NCI-H510A (cell line): ENCODE measurements around the gene DNAH11.

Source experiments
- DNase-seq: peaks from one replicate; lab custom pipeline; 2025; lab: John Stamatoyannopoulos, UW

Gene DNAH11

GRCh38 chr7:21884496-21884895 lies 341.7 kb downstream of the DNAH11 start:
- DNase-seq = no peak

- no peak for DNase-seq
Observed at GRCh38 chr7:21886396-21886795, 343.6 kb downstream of the DNAH11 start.

DNA sequence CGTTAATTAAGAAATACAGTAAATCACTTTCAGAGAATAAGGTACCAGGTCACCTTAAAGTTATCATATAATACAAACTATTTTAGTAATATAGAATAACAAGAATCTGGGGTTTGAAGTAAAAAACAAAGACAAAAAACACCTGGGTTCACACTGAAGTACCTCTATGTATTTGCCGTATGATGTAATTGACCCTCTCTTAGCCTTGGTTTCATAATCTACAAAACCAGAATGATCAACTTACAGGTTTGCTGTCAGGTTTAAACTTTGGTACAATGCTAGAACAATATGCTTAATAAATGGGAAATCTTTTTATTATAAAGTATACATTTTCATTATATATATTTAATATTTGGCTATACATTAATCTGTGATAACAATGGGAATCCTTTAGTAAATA lies 344.5 kb downstream of the DNAH11 start:
- no peak for DNase-seq

- no peak for DNase-seq
Observed at GRCh38 chr7:21887779-21888178, 344.9 kb downstream of the DNAH11 start.

DNA sequence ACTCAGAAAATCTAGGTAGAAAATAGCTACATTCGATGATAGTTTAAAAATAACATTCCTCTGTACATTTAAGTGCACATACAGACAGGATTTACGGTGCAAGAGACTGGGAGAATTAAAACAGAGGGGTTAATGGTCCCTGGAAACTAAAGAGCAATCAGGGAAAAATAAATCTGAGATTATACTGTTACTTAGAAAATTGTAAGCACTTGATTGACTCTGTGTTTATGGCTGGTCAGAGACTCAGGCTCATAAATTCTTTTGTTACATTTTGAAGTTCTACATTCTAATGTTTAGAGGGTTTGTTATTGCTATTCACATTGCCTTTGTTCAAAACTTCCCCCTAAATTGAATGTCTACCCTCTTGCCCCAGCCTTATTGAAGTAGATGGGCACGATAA lies 348.5 kb downstream of the DNAH11 start:
- DNase-seq = no peak

GRCh38 chr7:21893401-21893800 lies 350.6 kb downstream of the DNAH11 start:
- no peak for DNase-seq

DNA sequence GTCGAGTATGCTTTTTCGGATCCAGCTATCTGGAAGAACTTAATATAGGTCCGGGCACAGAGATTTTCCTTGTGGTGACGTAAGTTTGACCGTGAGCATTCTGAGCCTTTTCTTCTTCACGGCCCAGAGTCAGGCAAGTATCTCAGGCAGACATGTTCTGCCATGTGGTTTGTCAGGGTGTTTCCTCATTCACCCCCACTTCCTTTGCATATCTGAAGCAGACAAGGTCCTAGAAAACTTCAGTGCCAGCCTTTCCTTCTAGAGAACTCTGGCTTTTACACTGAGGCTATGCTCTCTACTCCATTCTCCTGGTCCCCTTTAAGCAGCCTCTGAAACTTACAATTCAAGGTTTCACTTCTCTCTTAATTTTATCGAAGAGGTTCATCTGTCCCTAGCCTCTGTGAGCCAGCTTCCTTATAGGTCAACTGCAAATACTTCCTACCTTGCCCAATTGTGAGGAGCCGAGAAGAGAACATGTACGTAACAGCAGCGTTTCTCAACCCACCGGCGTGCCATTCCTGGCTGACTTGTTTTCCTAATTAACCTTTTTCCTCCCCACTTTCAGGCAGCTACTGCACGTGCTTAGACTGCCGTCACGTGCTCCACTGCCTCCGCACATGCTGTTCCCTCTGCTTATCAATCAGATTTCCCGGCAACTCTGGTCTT lies 355.6 kb downstream of the DNAH11 start:
- no peak for DNase-seq

GRCh38 chr7:21902240-21902639 lies 359.4 kb downstream of the DNAH11 start:
- no peak for DNase-seq

DNA sequence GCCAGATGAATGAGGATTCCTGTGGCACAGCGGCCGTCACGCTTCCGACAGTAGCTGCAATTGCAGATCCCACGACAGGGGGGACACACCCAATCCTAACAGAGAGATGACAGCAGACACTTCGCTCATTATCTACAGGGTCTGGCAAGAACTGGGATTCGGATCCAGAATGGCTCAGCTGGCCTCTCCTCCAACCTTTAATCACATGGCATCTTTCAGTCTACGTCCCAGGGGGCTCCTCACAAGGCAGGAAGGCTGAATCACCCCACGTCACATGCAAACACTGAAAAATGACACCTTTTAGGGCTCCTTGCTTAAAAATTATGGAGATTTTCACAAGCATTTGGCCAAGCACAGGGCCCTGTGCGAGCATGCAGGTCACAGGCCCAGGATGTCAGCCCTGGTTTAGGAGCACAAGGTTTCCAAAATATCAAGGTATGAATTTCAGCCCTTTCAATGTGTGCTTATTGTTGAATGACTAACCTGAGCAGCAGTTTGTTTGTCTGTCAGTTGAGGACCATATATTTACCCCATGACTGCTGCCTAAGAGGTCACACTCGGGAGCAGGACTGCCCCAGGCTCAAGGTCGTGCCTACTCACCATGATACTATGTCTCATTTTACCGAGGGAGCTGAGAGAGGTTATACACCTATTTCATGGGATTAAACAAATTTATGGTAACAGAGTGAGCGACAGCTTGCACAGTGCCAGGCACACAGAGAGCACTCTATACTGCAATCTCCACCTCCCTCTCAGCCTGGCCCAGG lies 360.4 kb downstream of the DNAH11 start:
- DNase-seq = no peak

GRCh38 chr7:21908746-21909145 lies 365.9 kb downstream of the DNAH11 start:
- DNase-seq = no peak

- DNase-seq = no peak
Observed at GRCh38 chr7:21910253-21910652, 367.4 kb downstream of the DNAH11 start.

DNA sequence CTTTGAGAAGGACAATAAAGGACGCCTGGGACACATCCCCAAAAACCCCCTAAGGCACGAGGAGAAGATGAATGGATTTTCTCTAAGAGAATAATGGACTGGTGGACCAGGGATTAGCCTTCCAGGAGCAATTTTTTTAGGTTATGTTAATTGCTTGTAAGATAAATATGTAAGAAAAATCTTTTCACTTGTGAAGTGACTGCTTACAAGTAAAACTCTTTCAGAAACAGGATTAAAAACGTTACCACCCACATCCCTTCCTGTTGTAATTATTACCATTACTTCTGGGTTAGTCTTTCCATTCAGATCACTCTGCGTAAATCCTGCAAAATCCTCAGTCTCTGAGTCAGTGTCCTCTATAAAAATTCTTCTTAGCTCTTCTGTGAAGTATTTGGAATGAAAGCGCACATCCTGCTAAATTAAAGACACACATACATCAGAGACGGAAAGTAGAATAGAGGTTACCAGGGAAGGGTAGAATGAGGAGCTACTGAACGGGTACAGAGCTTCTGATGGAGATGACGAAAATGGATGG lies 368.6 kb downstream of the DNAH11 start:
- DNase-seq = no peak

DNA sequence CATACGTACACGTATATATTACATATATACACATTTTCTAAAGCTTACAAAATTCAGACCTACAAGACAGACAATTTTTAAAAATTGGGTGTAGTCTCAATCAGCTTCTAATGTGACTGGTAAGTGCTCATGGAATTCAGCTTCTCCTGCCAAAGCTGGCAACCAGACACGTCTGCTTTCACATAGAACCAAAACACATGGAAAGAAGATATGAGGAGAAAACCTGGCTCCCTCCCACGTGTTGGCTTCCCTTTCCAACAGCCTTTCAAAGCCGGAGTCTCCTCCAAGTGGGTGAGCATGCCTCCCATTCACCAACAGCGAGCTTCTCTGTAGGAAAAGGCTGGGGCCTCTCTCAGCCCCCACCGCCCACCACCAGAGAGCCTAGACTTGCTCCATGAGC lies 369.5 kb downstream of the DNAH11 start:
- DNase-seq = no peak

GRCh38 chr7:21912931-21913780 lies 370.3 kb downstream of the DNAH11 start:
- no peak for DNase-seq

GRCh38 chr7:21914671-21915070 lies 371.8 kb downstream of the DNAH11 start:
- no peak for DNase-seq

DNA sequence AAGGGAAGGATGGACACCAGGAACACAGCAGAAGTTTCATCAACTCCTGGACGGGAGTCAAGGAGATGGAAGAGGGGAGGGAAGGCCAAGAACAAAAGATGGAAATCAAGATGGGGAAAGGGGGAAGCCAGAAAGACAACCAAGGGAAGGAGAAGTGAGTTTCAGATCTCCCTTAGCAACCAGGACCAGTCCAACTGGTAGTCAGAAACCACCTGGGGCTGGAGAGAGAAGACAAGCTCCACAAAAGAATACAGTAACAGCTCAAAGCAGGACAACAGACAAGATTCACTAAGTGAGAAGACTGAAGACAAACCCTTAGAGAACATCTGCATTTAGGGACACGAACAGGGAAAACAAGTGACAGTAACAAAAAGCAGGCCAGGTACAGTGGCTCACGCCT lies 372.3 kb downstream of the DNAH11 start:
- DNase-seq = no peak

- DNase-seq = no peak
Observed at GRCh38 chr7:21916176-21916575, 373.3 kb downstream of the DNAH11 start.

- DNase-seq = no peak
Observed at GRCh38 chr7:21916629-21917028, 373.8 kb downstream of the DNAH11 start.

DNA sequence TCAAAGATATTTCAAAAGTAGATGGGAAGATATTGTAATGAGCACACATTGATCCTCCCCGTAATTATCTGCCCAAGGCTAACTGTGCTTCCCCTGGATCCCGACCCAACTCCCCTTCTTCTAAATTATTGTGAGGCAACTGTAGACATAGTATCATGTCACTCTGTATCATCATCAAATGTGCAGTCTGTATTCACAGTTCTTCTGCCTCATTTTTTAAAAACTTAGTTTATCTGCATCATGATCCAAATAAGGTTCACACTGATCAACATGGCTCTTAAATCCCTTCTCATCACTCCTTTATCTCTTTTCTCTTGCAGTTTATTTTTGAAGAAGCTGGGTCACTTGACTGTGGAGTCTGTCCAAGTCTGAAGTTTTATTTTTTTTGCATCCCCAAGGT lies 375.4 kb downstream of the DNAH11 start:
- DNase-seq = no peak

DNA sequence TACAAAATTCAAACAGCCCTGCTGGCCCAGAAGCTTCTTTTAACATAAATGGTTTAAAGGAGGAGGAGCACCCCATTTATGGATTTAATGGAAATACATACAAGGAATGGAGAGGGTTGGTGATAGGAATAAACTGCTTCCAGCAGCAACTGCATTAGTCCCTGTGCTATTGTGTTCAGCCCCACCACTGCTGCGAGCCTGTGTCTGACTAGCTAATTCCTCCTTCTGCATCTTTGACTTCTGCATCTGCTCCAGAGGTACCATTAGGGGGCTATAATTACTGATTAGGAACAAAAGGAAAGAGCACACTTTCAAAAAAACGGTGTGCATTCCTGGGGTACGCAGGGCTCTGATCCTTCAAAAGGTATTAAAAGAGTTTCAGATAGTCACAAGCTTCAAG lies 378.1 kb downstream of the DNAH11 start:
- DNase-seq = no peak

DNA sequence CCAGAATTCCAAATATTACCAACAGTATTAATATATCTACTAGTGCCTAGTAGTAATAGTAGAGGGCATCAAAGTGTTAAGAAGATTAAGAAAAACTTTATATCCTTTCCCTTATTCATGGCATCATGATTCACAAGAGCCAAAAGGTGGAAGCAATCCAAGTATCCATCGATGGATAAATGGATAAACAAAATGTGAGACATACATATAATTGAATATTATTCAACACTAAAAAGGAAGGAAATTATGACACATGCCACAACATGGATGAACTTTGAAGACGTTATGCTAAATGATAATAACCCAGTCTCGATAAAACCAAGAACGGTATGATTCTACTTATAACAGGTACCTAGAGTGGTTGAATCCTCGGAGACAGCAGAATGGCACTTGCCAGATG lies 379.8 kb downstream of the DNAH11 start:
- no peak for DNase-seq

GRCh38 chr7:21923658-21924057 lies 380.8 kb downstream of the DNAH11 start:
- DNase-seq = peak; percentile 76

GRCh38 chr7:21926448-21926847 lies 383.6 kb downstream of the DNAH11 start:
- DNase-seq = no peak
